Cortex of kidney (tissue), 1 donor: ENCODE results near the gene SLC23A1.
"Not testable (repeated sequence)": the region's sequence is repeated elsewhere in the genome, so short reads cannot be mapped to it uniquely, and the experiment has no call there.

ENCODE experiments used
- DNase-seq: peaks from one replicate; lab custom pipeline; 2025; lab: John Stamatoyannopoulos, UW

Gene SLC23A1

GRCh38 chr5:139389701-139390638 is 6.9 kb upstream of the SLC23A1 start, which contains the start of gene MZB1:
Gene MZB1 (minus strand): TSS chr5:139389913. CDS start chr5:139389856, 57 bp downstream.
- DNase-seq: no peak

DNA sequence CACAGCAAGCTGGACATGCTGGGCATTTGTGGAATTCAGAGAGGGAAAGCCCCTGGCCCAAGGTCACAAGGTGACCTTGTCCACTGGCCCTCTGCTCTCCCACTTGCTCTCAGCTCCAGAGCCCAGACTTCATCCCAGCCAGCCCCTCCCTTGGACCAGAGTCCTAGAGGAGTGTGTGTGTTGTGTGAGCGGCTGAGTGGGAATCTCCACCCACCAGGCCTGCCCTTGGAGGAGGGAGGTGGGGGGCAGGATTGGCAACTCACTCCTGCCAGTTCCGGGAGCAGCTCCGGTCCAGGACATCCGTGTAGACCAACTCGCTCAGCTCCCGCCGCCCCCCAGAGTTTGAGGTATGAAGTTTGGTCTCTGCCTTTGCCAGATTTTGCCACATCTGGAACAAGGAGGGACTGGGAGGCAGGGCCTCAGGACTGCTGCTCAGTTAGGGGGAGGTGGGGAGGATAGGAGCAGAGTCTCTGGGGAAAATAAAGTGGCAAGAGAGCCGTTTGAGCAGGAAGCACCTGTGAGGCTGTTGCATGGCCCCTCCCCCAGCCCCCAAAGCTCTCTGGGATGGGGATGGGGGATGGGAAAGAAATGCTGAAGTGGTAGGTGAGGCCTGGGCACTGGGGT is 5.2 kb upstream of the SLC23A1 start:
- no peak for DNase-seq

GRCh38 chr5:139387611-139388197 is 4.6 kb upstream of the SLC23A1 start:
- DNase-seq: no peak

DNA sequence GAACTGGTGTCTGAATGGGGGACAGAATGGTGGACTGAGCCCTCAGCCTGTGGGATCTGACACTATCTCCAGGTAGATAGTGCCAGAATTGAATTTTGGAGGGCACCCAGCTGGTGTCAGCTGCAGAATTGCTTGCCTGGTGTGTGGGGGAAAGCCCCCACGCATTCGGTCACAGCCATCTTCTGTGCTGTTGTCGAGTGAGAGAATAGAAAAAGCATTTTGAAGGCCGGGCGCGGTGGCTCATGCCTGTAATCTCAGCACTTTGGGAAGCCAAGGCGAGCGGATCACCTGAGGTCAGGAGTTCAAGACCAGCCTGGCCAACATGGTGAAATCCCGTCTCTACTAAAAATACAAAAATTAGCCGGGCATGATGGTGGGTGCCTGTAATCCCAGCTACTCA is 3.9 kb upstream of the SLC23A1 start:
- DNase-seq: not testable (repeated sequence)

DNA sequence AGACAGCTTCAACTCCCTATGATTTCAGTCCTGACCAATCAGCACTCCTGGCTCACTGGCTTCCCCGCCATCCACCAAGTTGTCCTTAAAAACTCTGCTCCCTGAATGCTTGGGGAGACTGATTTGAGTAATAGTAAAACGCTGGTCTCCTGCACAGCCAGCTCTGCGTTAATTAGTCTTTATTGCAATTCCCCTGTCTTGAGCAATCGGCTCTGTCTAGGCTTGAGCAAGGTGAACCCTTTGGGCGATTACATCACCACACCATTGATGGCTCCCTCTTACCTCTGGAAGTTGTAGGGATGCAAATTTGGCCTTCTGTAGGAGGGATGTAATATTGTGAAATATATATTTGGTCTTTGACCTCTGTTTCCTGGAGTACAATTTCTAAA is 2.9 kb upstream of the SLC23A1 start:
- DNase-seq: no peak

GRCh38 chr5:139385061-139386049 is 2.3 kb upstream of the SLC23A1 start:
- no peak for DNase-seq

- no peak for DNase-seq
Measured at GRCh38 chr5:139384591-139385051, 1.5 kb upstream of the SLC23A1 start.

- DNase-seq: no peak
Measured at GRCh38 chr5:139383993-139384590, 995 bp upstream of the SLC23A1 start.

GRCh38 chr5:139382807-139383206 is 290 bp downstream of the SLC23A1 start:
- DNase-seq: no peak

DNA sequence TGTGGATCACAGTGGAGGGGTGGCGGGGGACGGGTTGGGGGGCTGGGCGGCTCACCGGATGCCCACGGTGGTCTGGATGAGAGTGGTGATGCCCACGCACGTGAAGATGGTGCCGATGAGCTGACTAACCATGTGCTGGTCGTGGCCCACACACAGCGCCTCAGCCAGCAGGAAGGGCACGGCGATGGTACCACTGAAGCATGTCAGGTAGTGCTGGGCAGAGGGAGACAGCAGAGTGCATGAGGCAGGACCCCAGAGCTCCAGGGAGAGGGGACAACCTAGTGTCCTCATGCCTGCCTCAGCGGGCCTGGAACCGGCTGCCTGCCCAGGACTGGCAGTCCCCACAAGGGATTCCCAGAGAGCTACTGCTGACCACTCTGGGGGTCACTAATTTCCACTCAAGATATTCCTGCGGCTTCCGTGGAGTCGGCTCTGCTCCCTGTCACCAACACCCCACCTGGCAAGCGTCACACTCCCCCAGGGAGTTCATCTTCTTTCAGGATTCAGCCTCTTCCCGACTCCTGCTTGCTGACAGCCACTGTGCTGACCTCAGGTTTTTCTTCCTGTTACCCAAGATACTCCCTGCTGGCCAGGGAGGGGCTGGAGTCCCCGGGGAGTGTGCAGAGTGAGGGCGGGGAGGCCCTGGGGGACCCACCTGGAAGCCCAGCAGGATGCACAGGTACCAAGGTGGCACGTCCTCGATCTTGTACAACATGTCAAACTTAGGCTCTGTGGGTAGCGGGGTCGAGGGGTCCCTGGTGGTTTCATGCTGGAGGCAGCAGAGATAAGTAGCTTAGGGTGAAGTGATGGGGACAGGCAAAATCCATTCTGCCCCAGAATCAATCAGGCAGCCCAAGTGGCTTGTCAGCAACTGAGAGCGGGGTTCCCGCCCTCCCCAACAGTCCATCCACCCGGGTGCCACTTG is 998 bp downstream of the SLC23A1 start:
- DNase-seq: no peak

DNA sequence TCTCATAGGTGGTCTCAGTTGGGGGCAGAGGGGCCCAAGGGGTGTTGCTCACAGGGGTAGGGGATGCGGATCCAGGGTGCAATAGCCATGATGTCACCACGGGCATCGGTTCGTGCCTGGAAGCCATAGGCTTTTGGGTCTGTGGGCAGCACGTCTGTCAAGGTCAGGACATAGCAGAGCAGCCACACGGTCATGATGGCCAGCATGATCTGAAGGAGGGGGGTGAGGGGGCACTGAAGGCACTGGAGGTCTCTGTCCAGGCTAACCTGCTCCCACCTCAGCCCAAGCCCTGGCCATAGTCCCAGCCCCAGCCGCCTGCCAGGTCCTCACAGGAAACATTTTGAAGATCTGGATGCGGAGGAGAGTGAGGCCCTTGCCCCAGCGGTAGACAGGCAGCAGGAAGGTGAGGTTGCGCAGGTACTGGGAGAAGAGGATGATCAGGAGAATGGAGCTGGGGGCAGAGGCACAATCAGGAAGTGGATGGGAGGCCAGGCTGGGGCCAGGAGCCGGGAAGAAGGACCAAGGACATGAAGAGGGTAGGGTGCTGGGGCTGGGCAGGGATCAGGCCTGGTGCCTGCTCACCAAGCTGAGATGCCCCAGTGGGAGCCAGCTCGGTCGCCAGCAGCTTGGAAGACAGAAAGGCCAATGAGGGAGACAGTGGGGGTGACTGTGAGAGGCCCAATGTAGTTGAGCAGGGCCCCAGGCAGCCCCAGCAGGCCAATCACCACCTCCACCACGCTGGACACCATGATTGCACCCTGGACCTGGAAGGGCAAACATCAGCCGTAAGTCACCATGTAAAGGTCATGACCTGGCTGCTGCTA is 3.3 kb downstream of the SLC23A1 start:
- DNase-seq: no peak

DNA sequence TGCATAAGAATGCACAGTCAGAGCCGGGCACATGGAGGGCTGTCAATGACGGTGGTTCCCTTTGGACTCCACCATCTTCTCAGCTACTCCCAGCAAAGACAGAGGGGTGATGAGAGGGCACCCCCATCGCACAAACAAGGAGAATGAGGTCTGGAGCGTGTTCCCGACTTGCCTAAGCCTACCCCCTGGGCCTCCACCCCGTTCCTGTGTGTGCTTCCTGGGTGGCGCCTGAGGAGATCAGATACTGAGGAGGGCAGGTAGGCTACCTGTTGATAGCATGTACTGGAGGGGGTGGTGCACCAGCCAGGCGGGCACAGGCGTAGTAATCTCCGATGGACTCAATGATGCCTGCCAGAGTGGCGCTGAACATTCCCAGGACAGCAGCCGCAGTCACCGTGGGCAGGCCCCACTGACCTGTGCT is 4.1 kb downstream of the SLC23A1 start:
- DNase-seq: no peak

DNA sequence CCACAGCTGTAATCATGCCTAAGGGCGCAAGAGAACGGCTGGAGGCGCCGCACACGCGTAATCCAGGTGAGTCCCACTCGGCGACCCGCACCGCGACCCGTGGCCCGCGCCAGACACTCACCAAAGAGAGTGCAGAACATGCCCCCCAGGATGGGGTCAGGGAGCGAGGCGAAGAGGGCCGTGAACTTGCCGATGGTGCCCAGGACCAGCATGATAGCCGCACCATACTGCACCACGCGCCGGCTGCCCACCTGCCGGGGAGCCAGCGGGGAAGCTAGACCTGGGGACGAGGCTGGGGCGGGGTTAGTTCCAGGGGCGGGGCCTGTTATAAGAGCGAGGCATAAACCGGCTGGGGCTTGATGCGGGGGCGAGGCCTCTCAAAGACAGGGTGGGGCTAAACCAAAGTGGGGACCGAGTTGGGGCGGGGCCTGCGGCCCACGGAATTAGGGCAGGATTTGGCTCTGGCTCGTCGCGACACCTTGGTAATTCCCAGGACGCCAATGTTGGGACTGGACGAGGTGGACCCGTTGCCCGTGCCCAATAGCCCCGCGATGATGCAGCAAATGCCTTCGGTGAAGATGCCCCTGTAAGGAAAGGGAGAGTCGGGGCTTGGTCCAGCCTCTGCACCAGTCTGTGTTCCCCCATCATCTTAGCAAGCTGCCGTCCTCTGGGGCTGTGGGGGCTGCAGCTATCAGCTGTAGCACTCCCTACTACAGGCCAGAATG is 4.8 kb downstream of the SLC23A1 start:
- no peak for DNase-seq

DNA sequence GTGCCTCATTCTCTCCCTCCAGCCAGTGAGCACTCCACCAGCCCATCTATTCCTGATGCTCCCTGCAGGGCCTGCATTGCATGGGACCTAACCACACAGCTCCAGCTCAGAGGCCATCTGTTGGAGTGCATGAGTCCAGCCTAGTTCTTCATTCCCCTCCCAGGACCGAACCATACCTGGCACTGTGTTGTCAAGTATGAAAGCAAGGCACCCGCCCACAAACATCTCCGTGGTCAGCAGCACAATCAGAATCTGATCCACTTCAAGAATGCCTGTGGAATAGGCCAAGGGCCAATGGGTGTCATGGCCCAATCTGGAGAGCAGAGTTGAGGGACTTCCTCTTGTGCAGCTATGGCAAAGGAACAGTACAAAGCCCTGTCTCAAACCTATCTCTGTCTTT is 5.9 kb downstream of the SLC23A1 start:
- DNase-seq: no peak

GRCh38 chr5:139376364-139376763 is 6.7 kb downstream of the SLC23A1 start:
- DNase-seq: no peak

DNA sequence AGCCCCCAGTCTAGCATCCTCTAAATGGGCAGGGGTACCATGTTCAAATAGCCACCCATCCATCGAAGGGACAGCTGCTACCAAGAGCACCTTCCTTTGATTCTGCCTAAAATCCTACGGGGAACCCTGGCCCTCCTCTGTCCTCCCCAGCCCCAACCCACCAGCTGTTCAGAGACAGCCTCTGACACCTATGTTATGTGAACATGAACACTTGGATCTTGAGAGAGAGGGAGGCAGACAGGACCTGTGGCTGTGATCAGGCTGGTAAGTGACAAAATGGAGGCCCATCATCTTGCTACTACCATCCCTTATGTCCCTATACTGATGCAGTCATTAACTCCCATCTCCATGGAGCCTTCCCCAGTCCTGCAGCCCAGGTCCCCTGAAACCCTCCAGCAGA is 8.2 kb downstream of the SLC23A1 start:
- DNase-seq: no peak

DNA sequence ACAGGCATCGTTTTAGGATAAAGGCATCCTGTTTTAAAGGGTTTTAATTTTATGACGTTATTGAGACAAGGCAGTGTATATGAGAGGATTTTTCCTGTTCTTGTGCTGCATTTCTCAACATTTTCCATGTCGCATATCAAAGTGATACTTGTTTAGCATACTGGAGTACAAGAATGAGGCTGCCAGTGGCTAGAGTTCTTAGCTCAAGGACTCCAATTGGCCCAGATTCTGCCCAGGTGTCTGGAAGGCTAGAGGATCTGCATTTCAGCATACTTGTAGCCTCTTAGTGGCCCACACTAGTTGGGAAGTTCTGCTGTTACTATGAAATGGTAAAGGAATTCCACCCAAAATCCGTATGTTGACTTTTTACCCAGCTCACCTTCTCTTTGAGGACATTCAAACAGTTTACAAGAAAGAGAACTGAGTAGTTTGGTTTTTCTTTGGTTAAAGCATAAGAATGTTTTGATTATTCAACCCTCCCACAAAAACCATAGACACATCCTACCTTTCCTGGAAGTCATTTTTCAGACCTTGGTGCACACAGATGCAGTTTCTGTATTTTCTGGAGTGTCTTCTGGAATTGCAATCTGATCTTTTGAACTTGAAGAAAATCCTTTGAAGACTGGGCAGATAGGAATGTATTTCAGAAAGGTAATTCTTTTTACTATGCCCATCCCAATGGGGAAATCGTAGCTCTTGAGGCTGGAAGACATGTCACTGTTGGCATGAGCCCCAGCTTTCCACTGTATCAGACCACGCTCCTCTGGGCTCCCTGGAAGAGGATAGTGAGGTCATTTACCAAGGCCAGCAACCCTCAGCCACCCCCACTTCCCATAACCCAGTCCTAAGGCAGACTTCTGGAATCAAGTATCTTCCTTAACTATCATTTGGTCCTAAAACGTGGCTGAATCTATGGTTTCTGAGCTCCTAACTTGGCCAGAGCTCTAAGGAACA is 11.3 kb downstream of the SLC23A1 start:
- no peak for DNase-seq
